Brain pericyte (primary cell): ENCODE measurements around the gene TBC1D24.

Experiments
- DNase-seq: peaks from one replicate; pipeline ENCODE4 v3.0.0-alpha.2; 2012; ENCODE audit warnings: low read depth, low spot score

The TBC1D24 gene

GRCh38 chr16:2498531-2499253 lies 23.8 kb downstream of the TBC1D24 start:
- DNase-seq, result no peak

GRCh38 chr16:2499454-2499853 lies 24.5 kb downstream of the TBC1D24 start:
- no peak for DNase-seq

DNA sequence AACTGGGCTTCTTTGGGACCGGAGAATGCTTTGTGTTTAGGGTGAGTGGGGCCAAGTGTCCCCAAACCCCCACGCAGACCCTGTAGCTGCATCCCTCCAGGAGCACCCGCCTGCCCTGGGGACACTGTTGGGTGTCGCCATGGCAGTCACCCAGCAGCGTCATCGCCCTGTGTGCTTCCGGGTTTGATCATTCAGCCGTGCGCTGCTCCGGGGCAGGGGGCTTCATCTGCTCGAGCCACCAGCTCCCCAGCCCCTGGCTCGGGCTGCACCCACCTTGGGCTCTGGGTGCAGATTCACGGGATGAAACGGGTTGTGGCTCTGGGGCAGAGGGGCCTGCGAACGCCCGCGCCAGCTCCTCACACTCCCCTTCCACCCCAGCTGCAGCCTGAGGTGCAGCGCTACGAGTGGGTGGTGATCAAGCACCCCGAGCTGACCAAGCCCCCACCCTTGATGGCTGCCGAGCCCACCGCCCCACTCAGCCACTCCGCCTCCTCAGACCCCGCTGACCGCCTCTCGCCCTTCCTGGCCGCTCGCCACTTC lies 25.0 kb downstream of the TBC1D24 start:
- DNase-seq, result no peak

GRCh38 chr16:2500430-2500917 lies 25.5 kb downstream of the TBC1D24 start:
- DNase-seq, result no peak

- peak; percentile 61 for DNase-seq
These were observed 26.2 kb downstream of the TBC1D24 start for GRCh38 chr16:2500918-2501750.

DNA sequence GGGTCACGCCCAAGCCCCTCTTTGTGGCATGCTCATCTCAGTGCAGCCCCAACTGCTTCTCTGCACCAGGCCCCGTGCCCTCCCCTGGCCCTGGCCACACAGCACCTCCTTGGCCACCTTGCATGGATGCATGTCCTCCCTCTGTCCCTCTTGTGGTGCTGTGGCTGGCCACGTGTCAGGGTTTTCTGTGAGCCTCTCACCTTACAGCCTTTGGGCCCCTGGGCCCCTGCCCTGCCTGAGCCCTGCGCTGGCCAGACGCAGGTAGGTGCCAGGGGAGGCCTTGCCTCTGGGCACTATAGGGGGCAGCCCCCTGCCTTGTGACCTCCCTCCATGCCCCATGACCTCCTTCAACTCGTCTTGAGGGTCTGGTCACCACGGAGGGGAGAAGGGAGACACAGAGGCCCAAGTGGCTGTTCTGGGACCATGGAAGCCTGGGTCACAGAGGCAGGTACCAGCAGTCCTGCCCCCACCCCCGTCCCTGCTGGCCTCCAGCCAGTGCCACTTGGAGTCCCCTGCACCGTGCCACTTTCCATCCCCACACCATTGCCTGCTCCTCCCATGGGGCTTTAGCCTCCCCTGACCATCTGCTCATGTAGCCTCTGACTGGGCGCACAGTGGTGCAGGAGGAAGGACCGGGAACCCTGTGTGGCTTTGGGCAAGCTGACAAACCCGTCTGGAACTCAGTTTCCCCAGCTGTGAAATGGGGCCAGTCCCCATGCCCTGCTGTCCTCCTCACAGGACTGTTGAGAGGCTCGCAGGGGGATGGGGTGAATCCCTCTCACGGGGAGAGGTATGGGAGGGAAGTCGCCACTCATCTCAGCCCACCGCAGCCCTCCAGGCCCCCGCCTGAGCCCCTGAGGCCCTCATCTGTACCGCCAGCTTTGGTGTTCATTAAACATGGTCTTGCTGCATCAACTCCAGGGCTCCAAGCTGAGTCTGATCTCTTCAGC lies 27.3 kb downstream of the TBC1D24 start:
- no peak for DNase-seq

DNA sequence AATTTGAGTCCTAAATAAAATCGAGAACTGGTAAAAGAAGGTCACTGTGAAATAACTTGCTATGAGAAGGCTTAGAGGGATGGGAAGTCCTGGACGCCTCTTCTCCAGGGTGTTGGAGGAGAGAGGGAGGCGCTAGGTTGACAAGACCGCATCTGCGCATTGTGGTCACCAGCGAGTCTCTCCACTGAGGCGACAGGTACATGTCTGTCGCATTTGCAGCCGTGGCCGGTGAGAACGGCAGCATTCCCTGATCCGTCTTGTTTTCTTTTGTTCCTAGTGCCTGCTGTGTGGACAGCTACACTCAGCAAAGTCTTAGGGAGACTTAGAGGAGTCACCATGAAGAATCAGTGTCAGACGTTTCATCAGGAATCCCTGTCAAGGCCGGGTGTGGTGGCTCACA lies 30.8 kb downstream of the TBC1D24 start:
- DNase-seq, result no peak

- DNase-seq, result no peak
These were observed 32.2 kb downstream of the TBC1D24 start for GRCh38 chr16:2507052-2507659.

GRCh38 chr16:2507665-2508064 lies 32.7 kb downstream of the TBC1D24 start:
- DNase-seq, result no peak

GRCh38 chr16:2508722-2509400 lies 33.9 kb downstream of the TBC1D24 start:
- no peak for DNase-seq

GRCh38 chr16:2511128-2511800 lies 36.3 kb downstream of the TBC1D24 start:
- no peak for DNase-seq

GRCh38 chr16:2511996-2512734 lies 37.2 kb downstream of the TBC1D24 start:
- no peak for DNase-seq

DNA sequence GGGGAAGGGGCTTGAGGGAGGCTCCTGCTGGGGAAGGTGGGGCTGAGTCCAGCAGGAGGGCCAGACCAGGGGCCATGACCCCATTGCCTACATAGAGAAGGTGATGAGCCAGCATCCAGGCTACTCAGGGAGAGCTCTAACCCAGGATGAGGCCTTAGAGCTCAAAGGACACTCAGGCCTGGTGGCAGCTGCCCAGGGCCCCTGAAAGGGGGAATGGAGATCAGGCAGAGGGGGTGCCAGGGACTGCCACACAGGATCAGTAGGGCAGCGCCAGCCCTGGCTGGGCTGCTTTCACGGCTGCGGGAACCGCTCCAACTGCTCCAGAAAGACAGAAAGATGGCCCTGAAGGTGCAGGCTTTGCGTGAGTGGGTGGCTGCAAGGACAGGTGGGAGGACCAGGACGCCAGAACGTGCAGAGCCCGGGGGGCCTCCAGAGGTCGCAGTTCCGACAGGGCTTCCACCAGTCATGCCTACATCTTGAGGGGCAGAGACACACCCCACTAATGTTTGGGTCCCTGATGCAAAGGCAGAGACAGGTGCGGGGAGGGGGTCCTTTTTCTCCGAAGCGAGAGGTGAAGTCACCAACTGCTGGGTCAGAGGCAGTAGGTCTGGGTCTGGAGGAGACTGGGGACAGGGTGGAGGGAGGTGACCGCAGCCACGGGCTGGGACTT lies 37.9 kb downstream of the TBC1D24 start:
- no peak for DNase-seq

- no peak for DNase-seq
These were observed 38.7 kb downstream of the TBC1D24 start, which contains the start of gene ATP6V0C for GRCh38 chr16:2513405-2514332. ATP6V0C (plus strand) TSS chr16:2513952; CDS start chr16:2514104, 152 bp downstream.

DNA sequence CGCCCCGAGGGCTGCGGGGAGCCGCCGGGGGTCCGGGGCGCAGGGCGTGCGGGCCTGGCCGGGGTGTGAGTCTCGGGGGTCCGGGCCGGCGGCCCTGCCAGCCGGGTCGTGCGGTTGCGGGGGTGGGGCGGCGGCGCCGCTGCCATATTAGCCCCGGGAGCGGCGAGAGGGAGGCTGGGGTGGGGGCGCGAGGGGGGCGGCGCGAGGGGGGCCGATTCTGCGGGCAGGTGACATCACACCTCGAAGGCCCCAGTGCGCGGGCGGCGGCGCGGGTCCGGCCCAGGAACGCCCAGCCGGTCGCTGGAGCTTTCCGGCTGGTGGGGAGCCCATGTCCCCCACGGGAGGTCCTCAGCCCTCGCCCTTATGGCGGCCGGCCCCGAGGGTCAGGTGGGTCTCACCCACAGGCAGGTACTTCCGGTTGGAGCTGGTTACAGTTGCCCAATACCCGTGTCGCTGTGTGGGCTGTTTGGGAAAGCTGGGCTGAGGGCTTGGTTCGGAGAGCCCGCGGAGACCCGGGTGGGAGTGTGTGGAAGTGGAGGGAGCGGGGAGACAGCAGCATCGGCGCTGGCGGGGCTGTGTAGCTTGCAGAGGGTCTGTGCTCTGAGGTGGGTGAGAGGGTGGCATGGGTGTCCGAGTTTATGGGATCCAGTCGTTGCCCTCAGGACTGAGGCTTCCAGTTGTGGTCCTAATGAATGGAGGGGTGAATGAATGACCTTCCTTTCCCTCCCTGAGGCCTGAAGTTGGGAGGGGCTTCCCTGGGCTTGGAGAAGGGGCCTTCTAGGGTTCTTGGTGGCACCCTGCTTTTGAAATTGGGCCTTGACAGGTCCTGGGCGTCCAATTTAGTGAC lies 39.6 kb downstream of the TBC1D24 start:
- no peak for DNase-seq

GRCh38 chr16:2515180-2515851 lies 40.4 kb downstream of the TBC1D24 start:
- DNase-seq, result no peak
